ENCODE data around the gene TMEM256. TPM values are rescaled to one million over a fixed set of nuclear protein-coding genes. Genes with fewer than 3 reads are reported as not detected.

TMEM256 gene
- total RNA-seq, 1 donor from 2014 or later, result 80.3 TPM

DNA sequence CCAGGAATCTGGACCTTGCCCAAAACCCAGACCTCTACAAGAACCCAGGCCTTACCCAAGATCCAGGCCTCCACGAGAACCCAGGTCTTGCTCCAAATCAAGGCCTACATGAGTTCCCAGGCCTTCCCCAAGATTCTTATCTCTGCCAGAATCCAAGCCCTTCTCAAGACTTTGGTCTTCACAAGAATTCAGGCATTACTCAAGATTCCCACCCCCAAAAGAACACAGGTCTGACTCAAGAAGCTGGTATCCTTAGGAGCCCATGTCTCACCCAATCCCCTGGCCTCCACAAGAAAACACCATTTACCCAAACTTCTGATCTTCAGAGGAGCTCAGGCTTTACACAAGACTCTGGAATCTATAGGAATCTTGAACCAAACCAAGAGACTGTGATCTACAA, 27.3 kb upstream of the TMEM256 start:
- DNase-seq (ENCODE audit: low spot score in 2 of 2) (no peak), FAIRE-seq (no peak)

GRCh38 chr17:7429722-7430121, 25.8 kb upstream of the TMEM256 start:
- DNase-seq (ENCODE audit: low spot score in 2 of 2), result no peak
- no peak for FAIRE-seq

GRCh38 chr17:7428557-7428956, 24.7 kb upstream of the TMEM256 start, which contains the start of gene SPEM3:
TSS of gene SPEM3 (plus strand) at chr17:7428857. CDS start at chr17:7428903, 46 bp downstream.
- FAIRE-seq, result no peak
- DNase-seq (ENCODE audit: low spot score in 2 of 2), result no peak

DNA sequence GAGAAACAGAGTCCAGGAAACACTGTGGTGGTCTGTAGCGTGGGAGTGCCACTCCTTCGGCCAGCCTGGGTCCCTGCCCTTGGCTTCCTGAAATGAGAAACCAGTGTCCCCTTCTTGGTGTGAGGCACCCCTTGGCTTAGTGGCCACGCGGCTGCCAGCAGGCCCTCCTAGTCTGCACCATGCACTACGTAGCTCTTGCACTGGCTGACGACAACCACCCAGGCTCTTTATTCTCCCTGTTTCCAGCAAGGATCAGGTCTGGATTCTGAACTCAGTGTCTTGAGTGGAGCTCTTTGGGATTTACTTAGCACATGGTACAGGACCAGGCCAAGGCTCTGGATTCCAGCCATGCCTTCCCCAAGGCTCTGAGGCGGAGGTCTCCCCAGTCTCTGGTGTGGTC, 23.7 kb upstream of the TMEM256 start:
- FAIRE-seq (no peak), DNase-seq (ENCODE audit: low spot score in 2 of 2) (no peak)

DNA sequence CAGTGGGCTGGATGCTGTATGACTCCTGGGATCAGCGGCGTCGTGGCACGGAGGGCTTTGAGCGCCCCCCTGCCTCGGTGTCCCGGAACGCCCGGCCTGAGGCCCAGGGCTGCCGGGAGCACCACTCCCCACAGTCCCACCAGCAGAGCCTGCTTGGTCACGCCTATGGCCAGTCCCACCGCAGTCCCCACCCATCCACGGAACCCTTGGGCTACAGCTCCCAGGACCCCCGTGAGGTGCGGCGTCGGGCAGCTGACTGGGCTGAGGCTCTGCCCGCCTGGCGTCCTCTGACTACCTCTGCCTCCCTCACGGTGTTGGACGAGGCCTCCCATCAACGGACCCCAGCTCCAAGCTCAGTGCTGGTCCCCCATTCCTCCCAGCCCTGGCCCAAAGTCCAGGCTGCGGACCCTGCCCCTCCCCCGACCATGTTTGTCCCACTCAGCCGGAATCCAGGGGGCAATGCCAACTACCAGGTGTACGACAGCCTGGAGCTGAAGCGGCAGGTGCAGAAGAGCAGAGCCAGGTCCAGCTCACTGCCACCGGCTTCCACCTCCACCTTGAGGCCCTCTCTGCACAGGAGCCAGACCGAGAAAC, 23.1 kb upstream of the TMEM256 start:
- DNase-seq (ENCODE audit: low spot score in 2 of 2) (no peak), FAIRE-seq (no peak)

DNA sequence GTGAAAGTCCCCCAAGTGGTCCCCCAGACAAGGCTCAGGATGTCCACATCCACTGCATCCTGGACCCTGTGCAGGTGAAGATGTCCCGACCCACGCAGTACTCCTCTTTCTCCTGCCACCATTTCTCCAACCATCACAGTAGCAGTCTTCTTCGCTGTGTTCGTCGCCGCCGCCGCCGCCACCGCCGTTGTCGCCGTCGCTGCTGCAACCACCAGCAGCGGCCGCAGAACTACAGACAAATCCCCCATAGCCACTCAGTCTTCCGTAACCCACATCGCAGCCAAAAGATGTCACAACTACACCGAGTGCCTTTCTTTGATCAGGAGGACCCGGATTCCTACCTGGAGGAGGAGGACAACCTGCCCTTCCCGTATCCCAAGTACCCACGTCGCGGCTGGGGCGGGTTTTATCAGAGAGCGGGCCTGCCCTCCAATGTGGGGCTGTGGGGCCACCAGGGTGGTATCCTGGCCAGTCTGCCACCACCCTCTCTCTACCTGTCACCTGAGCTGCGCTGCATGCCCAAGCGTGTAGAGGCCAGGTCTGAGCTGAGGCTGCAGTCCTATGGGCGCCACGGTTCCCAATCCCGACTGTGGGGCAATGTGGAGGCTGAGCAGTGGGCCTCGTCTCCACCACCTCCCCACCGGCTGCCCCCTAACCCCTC, 22.4 kb upstream of the TMEM256 start:
- FAIRE-seq, result no peak
- no peak for DNase-seq (ENCODE audit: low spot score in 2 of 2)

DNA sequence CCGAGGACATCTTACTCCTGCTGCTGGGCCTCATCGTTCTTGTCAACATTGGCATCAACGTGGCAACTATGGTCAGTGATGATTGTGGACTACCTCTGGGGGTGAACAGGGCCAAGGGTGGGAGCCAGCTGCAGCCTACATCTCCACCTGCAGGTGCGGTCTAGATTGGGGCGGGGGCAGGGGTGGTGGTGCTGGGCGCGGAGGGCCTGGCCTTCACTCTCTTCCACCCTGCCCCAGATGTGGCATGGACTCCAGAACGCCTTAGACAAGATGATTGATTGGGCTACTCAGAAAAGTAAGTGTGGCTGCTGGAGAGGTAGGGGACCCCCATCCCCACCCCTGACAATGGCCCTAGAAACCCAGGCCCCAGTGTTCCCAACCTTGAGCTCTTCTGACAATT, 21.9 kb upstream of the TMEM256 start:
- FAIRE-seq (no peak), DNase-seq (ENCODE audit: low spot score in 2 of 2) (no peak)

- FAIRE-seq, result no peak
- no peak for DNase-seq (ENCODE audit: low spot score in 2 of 2)
Observed at GRCh38 chr17:7425316-7425715, 21.4 kb upstream of the TMEM256 start, which contains the start of gene SPEM2. TSS of gene SPEM2 (plus strand) at chr17:7425616. CDS start at chr17:7425689, 73 bp downstream.

- no peak for FAIRE-seq
- no peak for DNase-seq (ENCODE audit: low spot score in 2 of 2)
Observed at GRCh38 chr17:7423679-7424078, 19.8 kb upstream of the TMEM256 start.

- no peak for FAIRE-seq
- no peak for DNase-seq (ENCODE audit: low spot score in 2 of 2)
Observed at GRCh38 chr17:7421186-7421585, 17.3 kb upstream of the TMEM256 start.

DNA sequence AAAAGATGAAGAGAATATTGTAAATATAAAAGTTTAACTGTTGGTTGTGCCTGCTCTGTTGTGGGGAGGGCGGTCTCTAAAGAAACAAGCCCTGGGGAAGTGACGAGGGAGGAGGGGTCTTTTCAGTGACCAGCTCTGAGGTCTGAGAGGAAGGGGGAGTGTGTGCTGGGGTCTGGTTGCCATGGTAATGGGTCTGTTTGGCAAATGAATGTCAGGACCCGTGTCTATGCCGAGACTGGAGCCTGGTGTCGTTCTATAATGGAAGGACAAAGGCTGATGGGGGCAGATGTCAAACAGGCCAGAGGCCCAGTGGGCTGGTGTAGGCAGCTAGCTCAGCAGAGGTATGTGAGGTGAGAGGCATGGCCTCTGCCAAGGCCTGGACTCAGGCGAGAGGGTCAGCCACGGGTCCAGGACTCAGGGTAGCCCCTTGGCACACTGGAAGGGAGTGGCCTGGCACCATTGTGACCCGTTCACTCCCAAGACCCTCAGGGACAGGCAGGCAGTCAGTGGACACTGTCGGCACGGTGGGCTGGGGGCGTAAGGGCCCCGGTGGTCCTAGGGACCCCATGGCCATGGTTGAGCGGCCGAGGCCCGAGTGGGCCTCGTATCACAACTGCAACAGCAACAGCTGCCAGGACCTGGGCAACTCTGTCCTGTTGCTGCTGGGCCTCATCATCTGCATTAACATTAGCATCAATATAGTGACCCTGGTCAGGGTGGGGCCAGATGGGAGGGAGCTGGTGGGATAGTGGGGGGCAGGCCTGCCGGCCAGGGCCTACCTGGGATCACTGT, 16.1 kb upstream of the TMEM256 start, which contains the start of gene SPEM1:
SPEM1 (plus strand) TSS at position 506 of the 792 bp plus-strand sequence; CDS start at position 567, 61 bp downstream.
- no peak for FAIRE-seq
- no peak for DNase-seq (ENCODE audit: low spot score in 2 of 2)

DNA sequence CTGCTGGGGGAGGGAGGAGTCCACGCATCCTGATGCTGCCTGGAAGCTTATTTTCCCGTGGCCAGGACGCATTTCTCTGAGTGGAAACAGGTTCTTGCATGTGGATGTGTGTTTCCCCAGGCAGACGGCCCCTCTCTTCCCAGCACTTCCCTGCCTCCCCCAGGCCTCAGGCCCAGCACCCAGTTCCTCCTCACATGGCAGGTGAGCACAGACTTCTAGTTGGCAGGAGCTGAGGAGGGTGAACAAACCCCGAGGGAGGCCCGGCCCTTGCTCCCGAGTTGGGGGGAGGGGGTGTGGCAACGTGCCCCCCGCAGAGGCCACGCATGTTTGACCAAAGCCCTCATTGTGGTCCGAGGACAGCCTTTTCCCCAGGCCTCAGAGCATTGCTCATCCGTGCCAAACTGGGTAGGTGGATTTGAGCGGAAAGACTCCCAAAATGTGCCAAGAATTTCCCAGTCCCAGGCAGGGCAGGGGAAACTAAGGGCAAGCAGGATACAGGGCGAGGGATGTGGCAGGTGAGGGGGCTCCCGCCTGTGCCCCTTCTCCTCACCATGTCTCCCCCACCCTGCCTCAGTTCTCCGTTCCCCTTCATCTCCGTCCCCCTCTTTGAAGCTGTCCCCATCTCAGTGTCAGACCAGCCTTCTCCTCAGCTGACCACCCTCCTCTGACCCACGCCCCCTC, 14.7 kb upstream of the TMEM256 start:
- DNase-seq (ENCODE audit: low spot score in 2 of 2) (no peak), FAIRE-seq (no peak)

- no peak for DNase-seq (ENCODE audit: low spot score in 2 of 2)
- FAIRE-seq, result no peak
Observed at GRCh38 chr17:7417056-7417655, 13.3 kb upstream of the TMEM256 start.

DNA sequence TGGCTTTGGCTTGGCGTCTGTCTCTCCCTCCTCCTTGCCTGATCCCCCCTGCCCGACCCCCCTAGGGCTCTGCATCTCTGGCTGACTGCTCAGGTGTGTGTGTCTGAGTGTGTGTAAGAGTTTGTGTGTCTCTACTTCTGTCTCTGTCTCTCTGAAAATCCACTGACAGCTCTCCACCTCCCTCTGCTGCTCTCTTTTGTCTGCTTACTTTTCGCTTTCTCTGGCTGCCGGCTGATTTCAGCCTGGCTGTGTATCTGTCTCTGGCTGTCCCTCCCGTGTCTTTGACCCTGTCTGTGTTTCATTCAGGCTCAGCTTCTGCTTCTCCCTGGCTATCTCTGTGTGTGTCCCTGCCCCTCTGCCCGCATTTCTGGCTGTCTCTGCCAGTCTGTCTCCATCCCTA, 12.4 kb upstream of the TMEM256 start:
- DNase-seq (ENCODE audit: low spot score in 2 of 2) (no peak), FAIRE-seq (no peak)

GRCh38 chr17:7415784-7416183, 11.9 kb upstream of the TMEM256 start:
- no peak for DNase-seq (ENCODE audit: low spot score in 2 of 2)
- no peak for FAIRE-seq

DNA sequence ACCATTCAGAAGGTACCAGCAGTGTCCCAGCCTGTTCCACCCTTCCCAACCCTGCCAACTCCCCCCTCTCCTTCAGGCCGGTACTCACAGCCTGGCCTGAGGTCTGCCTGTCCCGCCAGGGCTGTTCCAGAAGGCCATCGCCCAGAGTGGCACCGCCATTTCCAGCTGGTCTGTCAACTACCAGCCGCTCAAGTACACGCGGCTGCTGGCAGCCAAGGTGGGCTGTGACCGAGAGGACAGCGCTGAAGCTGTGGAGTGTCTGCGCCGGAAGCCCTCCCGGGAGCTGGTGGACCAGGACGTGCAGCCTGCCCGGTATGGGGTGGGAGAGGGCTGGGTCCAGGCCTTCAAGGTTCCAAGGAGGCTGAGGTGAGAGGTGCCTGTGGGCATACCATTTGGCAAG, 10.9 kb upstream of the TMEM256 start:
- no peak for DNase-seq (ENCODE audit: low spot score in 2 of 2)
- no peak for FAIRE-seq

- DNase-seq (ENCODE audit: low spot score in 2 of 2) (no peak), FAIRE-seq (no peak)
Observed at GRCh38 chr17:7413346-7413985, 9.6 kb upstream of the TMEM256 start.

DNA sequence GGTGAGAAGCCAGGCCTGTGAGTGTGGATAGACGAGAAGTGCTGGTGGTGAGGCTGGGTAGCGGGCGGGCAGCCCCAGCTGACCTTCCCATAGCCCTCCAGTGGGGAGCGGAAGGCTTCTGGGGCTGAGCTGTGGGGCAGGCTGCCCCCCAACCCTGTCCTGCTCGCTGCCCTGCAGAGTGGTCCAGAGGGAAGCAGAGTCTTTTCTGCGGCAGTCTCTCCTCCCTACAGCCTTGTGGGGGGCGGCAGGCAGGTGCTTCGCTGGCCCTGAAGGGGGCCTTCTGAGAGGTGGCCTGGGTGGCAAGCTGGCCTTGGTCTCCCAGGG, 7.5 kb upstream of the TMEM256 start:
- DNase-seq (ENCODE audit: low spot score in 2 of 2) (no peak), FAIRE-seq (no peak)

DNA sequence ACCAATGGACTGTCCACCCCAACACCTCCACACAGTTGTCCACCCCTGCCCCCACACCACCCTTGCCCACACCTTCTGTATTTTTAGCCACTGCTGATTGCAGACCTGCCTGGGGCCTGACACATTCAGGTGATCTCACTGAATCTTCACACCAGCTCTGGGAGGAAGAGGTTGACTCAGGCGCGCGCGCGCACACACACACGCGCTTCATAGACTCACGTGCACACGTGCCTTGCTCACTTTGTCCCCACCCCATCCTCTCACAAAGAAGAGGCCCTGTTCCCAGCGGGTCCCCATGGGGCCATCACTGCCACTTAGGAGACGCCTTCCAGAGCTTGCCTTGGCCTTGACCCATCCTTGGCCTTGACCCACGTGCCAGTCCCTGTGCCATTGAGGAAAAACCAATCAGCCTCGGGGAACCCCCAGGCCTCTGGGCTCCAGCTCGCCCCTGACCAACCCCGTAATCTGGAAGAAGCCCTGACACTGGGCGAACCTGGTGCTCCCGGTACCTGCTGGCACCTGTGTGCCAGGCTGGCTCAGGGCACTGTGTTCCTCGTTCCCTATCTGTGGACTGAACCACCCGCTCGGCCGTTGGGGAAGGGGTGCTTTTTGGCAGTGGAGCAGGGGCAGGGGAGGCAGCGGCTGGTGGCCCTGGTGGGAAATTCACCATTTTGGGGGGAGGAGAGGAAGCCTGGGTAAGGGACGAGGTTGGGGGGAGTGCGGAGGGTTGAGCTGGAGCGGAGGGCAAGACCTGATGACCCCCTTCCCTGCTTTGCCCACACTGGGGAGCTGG, 6.9 kb upstream of the TMEM256 start:
- no peak for DNase-seq (ENCODE audit: low spot score in 2 of 2)
- FAIRE-seq, result no peak
